Panc1 (cell line): Measurements from ENCODE around the gene CFAP53.

Experiments used
- CTCF ChIP-seq: fragments of 450-650 bp; IDR thresholded peaks from 2 replicates; pipeline ENCODE4 v1.5.1; 2017; ENCODE audit warnings: mild to moderate bottlenecking
- POLR2AphosphoS5 ChIP-seq: IDR thresholded peaks from 2 replicates; pipeline ENCODE4 v1.6.1; 2012; ENCODE audit warnings: mild to moderate bottlenecking, low read depth, low read length, moderate library complexity
- REST ChIP-seq, 2 experiments: IDR thresholded peaks; 2 replicates each; pipeline ENCODE4 v1.6.1; 2011 to 2012; ENCODE audit warnings: low read depth in 2 of 2, control low read depth in 1 of 2, low read length in 1 of 2, mild to moderate bottlenecking in 1 of 2, moderate library complexity in 1 of 2; ENCODE audit not compliant: insufficient read depth in 1 of 2
- SIN3A ChIP-seq: IDR thresholded peaks from 2 replicates; pipeline ENCODE4 v1.6.1; 2012; ENCODE audit warnings: low read depth, mild to moderate bottlenecking, low read length, moderate library complexity, borderline replicate concordance; ENCODE audit not compliant: insufficient read depth

- no peak for TF ChIP-seq CTCF
- TF ChIP-seq POLR2AphosphoS5 = no peak
- TF ChIP-seq REST (IDR thresholded peaks at IDR 0.05; ENCODE audit: insufficient read depth in 1 of 2, low read depth in 2 of 2, low read length in 1 of 2) = no peak
- TF ChIP-seq SIN3A = no peak
Measured at GRCh38 chr18:50279752-50280151, 13.5 kb upstream of the CFAP53 start.
